H9 (cell line): ENCODE results near the gene PDZD2. TPM values are rescaled to one million over a fixed set of nuclear protein-coding genes. Genes with fewer than 3 reads are reported as not detected.

ENCODE experiments used
- DNase-seq: peaks from one replicate; pipeline ENCODE4 v3.0.0-alpha.2; 2017
- H2AFZ ChIP-seq: one replicate; pipeline ENCODE4 v1.6.1; 2013; ENCODE audit warnings: mild to moderate bottlenecking, low read length, control low read depth, moderate library complexity
- H2AK5ac ChIP-seq: 2 replicates; pipeline ENCODE4 v1.6.1; 2013; ENCODE audit warnings: low read length, control low read depth, mixed read lengths; ENCODE audit not compliant: insufficient read length
- H2BK120ac ChIP-seq: one replicate; pipeline ENCODE4 v1.6.1; 2013; ENCODE audit warnings: low read depth, mild to moderate bottlenecking, low read length, control low read depth, inconsistent platforms; ENCODE audit not compliant: poor library complexity, severe bottlenecking
- H2BK12ac ChIP-seq: 2 replicates; pipeline ENCODE4 v1.6.1; 2013; ENCODE audit warnings: low read length, control low read depth, mixed read lengths, low read depth; ENCODE audit not compliant: insufficient read length
- H2BK15ac ChIP-seq: 2 replicates; pipeline ENCODE4 v1.6.1; 2013; ENCODE audit warnings: low read depth, low read length, control low read depth
- H2BK20ac ChIP-seq: one replicate; pipeline ENCODE4 v1.6.1; 2013; ENCODE audit warnings: low read depth, mild to moderate bottlenecking, low read length, control low read depth, inconsistent platforms; ENCODE audit not compliant: poor library complexity, severe bottlenecking
- H2BK5ac ChIP-seq: 2 replicates; pipeline ENCODE4 v1.6.1; 2013; ENCODE audit warnings: low read length, control low read depth, mixed read lengths; ENCODE audit not compliant: insufficient read length
- H3K14ac ChIP-seq: 2 replicates; pipeline ENCODE4 v1.6.1; 2013; ENCODE audit warnings: low read length, control low read depth; ENCODE audit not compliant: insufficient read depth
- H3K18ac ChIP-seq: 2 replicates; pipeline ENCODE4 v1.6.1; 2013; ENCODE audit warnings: low read depth, mild to moderate bottlenecking, mixed read lengths, low read length, control low read depth; ENCODE audit not compliant: insufficient read length
- H3K23ac ChIP-seq: 2 replicates; pipeline ENCODE4 v1.6.1; 2013; ENCODE audit warnings: low read length, control low read depth, mixed read lengths, low read depth; ENCODE audit not compliant: insufficient read length
- H3K23me2 ChIP-seq: 2 replicates; pipeline ENCODE4 v1.6.1; 2013; ENCODE audit warnings: low read depth, mild to moderate bottlenecking, mixed read lengths, low read length, control low read depth; ENCODE audit not compliant: insufficient read length, poor library complexity, severe bottlenecking
- H3K27ac ChIP-seq: 2 replicates; pipeline ENCODE4 v1.5.1; 2013; ENCODE audit warnings: low read length, control low read depth, mixed read lengths, low read depth; ENCODE audit not compliant: insufficient read length
- H3K27me3 ChIP-seq: 2 replicates; pipeline ENCODE4 v1.6.1; 2013; ENCODE audit warnings: low read length, control low read depth, inconsistent platforms; ENCODE audit not compliant: insufficient read depth
- H3K4ac ChIP-seq: 2 replicates; pipeline ENCODE4 v1.6.1; 2013; ENCODE audit warnings: low read depth, mild to moderate bottlenecking, control low read depth, inconsistent platforms, low read length, moderate library complexity
- H3K4me1 ChIP-seq: 2 replicates; pipeline ENCODE4 v1.6.1; 2013; ENCODE audit warnings: low read length, control low read depth, inconsistent platforms; ENCODE audit not compliant: insufficient read depth
- H3K4me2 ChIP-seq: 2 replicates; pipeline ENCODE4 v1.6.1; 2013; ENCODE audit warnings: low read length, control low read depth, mixed read lengths; ENCODE audit not compliant: insufficient read length, insufficient read depth
- H3K56ac ChIP-seq: 2 replicates; pipeline ENCODE4 v1.6.1; 2013; ENCODE audit warnings: low read depth, mild to moderate bottlenecking, mixed read lengths, low read length, control low read depth; ENCODE audit not compliant: insufficient read length
- H3K79me1 ChIP-seq: 2 replicates; pipeline ENCODE4 v1.6.1; 2013; ENCODE audit warnings: low read depth, mild to moderate bottlenecking, moderate library complexity, low read length, control low read depth, inconsistent platforms; ENCODE audit not compliant: insufficient read depth, poor library complexity, severe bottlenecking
- H3K79me2 ChIP-seq: 2 replicates; pipeline ENCODE4 v1.6.1; 2013; ENCODE audit warnings: low read length, control low read depth, inconsistent platforms; ENCODE audit not compliant: insufficient read depth
- H3K9ac ChIP-seq: 2 replicates; pipeline ENCODE4 v1.6.1; 2013; ENCODE audit warnings: low read length, control low read depth, mixed read lengths; ENCODE audit not compliant: insufficient read length; ENCODE audit errors: extremely low read depth
- H3K9me3 ChIP-seq: one replicate; pipeline ENCODE4 v1.6.1; 2013; ENCODE audit warnings: low read depth, low read length, inconsistent platforms; ENCODE audit not compliant: control insufficient read depth
- H3T11ph ChIP-seq: one replicate; pipeline ENCODE4 v1.6.1; 2013; ENCODE audit warnings: mild to moderate bottlenecking, low read length, control low read depth, inconsistent platforms
- H4K20me1 ChIP-seq: one replicate; pipeline ENCODE4 v1.6.1; 2013; ENCODE audit not compliant: control insufficient read depth, insufficient read length, insufficient read depth
- H4K5ac ChIP-seq: 2 replicates; pipeline ENCODE4 v1.6.1; 2013; ENCODE audit warnings: low read depth, mild to moderate bottlenecking, mixed read lengths, low read length, control low read depth; ENCODE audit not compliant: insufficient read length
- H4K8ac ChIP-seq: replicated peaks from 2 replicates; pipeline ENCODE4 v1.6.1; 2013; ENCODE audit warnings: low read length, control low read depth, mixed read lengths, low read depth; ENCODE audit not compliant: insufficient read length
- H4K91ac ChIP-seq: 2 replicates; pipeline ENCODE4 v1.6.1; 2013; ENCODE audit warnings: low read depth, mild to moderate bottlenecking, moderate library complexity, mixed read lengths, low read length, control low read depth; ENCODE audit not compliant: insufficient read length
- H3K27ac Mint-ChIP-seq, 3 experiments: 2 replicates in 2 of 3; 3 replicates in 1 of 3; pipeline ENCODE4 v1.8.0; 2020 to 2021; ENCODE audit warnings: mixed read lengths in 3 of 3, mild to moderate bottlenecking in 1 of 3, moderate library complexity in 1 of 3
- H3K27me3 Mint-ChIP-seq: 2 replicates; pipeline ENCODE4 v1.8.0; 2021; ENCODE audit warnings: low read depth, mild to moderate bottlenecking, moderate library complexity, mixed read lengths
- H3K36me3 Mint-ChIP-seq, 3 experiments: 2 replicates in 2 of 3; 3 replicates in 1 of 3; pipeline ENCODE4 v1.8.0; 2020 to 2021; ENCODE audit warnings: low read depth in 3 of 3, mixed read lengths in 3 of 3; ENCODE audit not compliant: insufficient read depth in 1 of 3
- H3K4me1 Mint-ChIP-seq, 2 experiments: 2 replicates each; pipeline ENCODE4 v1.8.0; 2020; ENCODE audit warnings: mixed read lengths in 2 of 2
- H3K4me3 Mint-ChIP-seq, 2 experiments: 2 replicates in 1 of 2; 3 replicates in 1 of 2; pipeline ENCODE4 v1.8.0; 2020 to 2021; ENCODE audit warnings: mild to moderate bottlenecking in 2 of 2, mixed read lengths in 2 of 2, moderate library complexity in 1 of 2
- H3K9me3 Mint-ChIP-seq, 2 experiments: 2 replicates in 1 of 2; 3 replicates in 1 of 2; pipeline ENCODE4 v1.8.0; 2020; ENCODE audit warnings: mild to moderate bottlenecking in 2 of 2, mixed read lengths in 2 of 2, moderate library complexity in 1 of 2
- CTCF ChIP-seq: fragments of 200-600 bp; sonication (generic); conservative IDR thresholded peaks from 3 replicates; pipeline ENCODE4 v1.8.0; 2021; ENCODE audit warnings: antibody characterized with exemption, mild to moderate bottlenecking
- whole genome bisulfite sequencing: extraction: QIAGEN DNeasy Blood & Tissue Kit; methylation state at CpG from one replicate; pipeline ENCODE4 v1.1.7; 2013; ENCODE audit warnings: missing lambda C conversion rate, low lambda C conversion rate, mixed read lengths; ENCODE audit not compliant: insufficient read length; ENCODE audit errors: extremely low coverage; 5-methylcytosine and 5-hydroxymethylcytosine counted together
- total RNA-seq: library from RNA; stranded (reverse); gene quantifications from 2 replicates; pipeline ENCODE4 v1.2.1, GENCODE V29; 2021

Gene PDZD2
- total RNA-seq, 1 experiment from 2014 or later, result 9.9 TPM

- H3K56ac ChIP-seq, result no peak overlapping the region
- no peak overlapping the region for H4K5ac ChIP-seq
- H3K14ac ChIP-seq, result no peak overlapping the region
- DNase-seq, result no peak
- no peaks in the 10 kb centered on the region for H3K27me3 ChIP-seq
- H3K9ac ChIP-seq, result no peak overlapping the region
- no peak overlapping the region for H2BK15ac ChIP-seq
- no peak overlapping the region for H2BK5ac ChIP-seq
- H2BK20ac ChIP-seq, result no peak overlapping the region
- no peak overlapping the region for H3K4me2 ChIP-seq
- no peaks in the 10 kb centered on the region for H3K79me2 ChIP-seq
- no peak overlapping the region for H3T11ph ChIP-seq
- H3K9me3 ChIP-seq, result no peaks in the 10 kb centered on the region
- no peak overlapping the region for H3K27ac ChIP-seq
- peaks cover 8% of the 10 kb centered on the region; the same call in 1 of the 2 replicates for H3K4me1 ChIP-seq
- H2AK5ac ChIP-seq, result no peak overlapping the region
- no peak overlapping the region for H3K4ac ChIP-seq
- no peaks in the 10 kb centered on the region for H3K27me3 Mint-ChIP-seq
- no peak overlapping the region for H4K91ac ChIP-seq
- peaks cover 32 to 36% of the 10 kb centered on the region in 2 experiments for H3K4me1 Mint-ChIP-seq
- H3K27ac Mint-ChIP-seq, result no peak overlapping the region
- no peaks in the 10 kb centered on the region for H3K23me2 ChIP-seq
- H2BK120ac ChIP-seq, result no peak overlapping the region
- H2AFZ ChIP-seq, result no peak overlapping the region
- no peaks in the 10 kb centered on the region; a peak in 2 of 7 replicates for H3K36me3 Mint-ChIP-seq
- H3K18ac ChIP-seq, result no peak overlapping the region
- H3K4me3 Mint-ChIP-seq, result no peak overlapping the region
- no peak for TF ChIP-seq CTCF
- no peak overlapping the region for H4K8ac ChIP-seq
- H3K9me3 Mint-ChIP-seq, result no peaks in the 10 kb centered on the region; a peak in 1 of 5 replicates
- no CpG with 5 or more reads among the region's 6 CpGs for WGBS
- H3K23ac ChIP-seq, result no peak overlapping the region
- no peaks in the 10 kb centered on the region for H3K79me1 ChIP-seq
- H4K20me1 ChIP-seq, result no peaks in the 10 kb centered on the region
- no peak overlapping the region for H2BK12ac ChIP-seq
Observed at GRCh38 chr5:31894141-31894540, 255.2 kb downstream of the PDZD2 start.
